ENCODE measurements around the gene TMEM8B.
"Not testable (repeated sequence)": the region's sequence is repeated elsewhere in the genome, so short reads cannot be mapped to it uniquely, and the experiment has no call there.

DNA sequence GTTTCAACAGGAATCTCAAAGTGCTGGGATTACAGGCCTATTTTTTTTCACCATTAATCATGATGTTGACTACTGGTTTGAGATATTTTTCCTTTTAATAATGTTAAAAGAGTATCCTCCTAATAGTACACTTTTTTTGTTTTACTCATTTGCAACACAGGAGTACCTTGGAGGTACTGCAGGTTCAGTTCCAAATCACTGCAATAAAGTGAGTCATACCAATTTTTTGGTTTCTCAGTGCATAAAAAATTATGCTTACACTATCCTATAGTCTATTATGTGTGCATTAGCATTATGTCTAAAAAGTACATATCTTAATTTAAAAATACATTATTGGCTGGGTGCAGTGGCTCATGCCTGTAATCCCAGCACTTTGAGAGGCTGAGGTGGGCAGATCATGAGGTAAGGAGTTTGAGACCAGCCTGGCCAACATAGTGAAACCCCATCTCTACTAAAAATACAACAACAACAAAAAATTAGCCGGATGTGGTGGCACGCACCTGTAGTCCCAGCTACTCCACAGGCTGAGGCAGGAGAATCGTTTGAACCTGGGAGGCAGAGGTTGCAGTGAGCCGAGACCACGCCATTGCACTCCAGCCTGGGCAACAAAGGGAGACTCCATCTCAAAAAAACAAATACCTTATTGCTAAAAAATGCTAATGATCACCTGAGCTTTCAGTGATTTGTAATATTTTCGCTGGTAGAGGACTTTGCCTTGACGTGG, 68.5 kb downstream of the TMEM8B start:
- TF ChIP-seq, protein P1, sequence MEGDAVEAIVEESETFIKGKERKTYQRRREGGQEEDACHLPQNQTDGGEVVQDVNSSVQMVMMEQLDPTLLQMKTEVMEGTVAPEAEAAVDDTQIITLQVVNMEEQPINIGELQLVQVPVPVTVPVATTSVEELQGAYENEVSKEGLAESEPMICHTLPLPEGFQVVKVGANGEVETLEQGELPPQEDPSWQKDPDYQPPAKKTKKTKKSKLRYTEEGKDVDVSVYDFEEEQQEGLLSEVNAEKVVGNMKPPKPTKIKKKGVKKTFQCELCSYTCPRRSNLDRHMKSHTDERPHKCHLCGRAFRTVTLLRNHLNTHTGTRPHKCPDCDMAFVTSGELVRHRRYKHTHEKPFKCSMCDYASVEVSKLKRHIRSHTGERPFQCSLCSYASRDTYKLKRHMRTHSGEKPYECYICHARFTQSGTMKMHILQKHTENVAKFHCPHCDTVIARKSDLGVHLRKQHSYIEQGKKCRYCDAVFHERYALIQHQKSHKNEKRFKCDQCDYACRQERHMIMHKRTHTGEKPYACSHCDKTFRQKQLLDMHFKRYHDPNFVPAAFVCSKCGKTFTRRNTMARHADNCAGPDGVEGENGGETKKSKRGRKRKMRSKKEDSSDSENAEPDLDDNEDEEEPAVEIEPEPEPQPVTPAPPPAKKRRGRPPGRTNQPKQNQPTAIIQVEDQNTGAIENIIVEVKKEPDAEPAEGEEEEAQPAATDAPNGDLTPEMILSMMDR (conservative IDR thresholded peaks at IDR 0.05; ENCODE audit: low read depth, low read length): not testable (repeated sequence)
- TF ChIP-seq EZH2 (IDR thresholded peaks at IDR 0.05; ENCODE audit: low read length, unreplicated experiment); EZH2phosphoT487 (IDR thresholded peaks at IDR 0.05; ENCODE audit: borderline replicate concordance, low read length): not testable (repeated sequence)

Measured in PC-3 (cell line).